HepG2 (cell line): ENCODE data around the gene DDRGK1. TPM values are rescaled to one million over a fixed set of nuclear protein-coding genes. Genes with fewer than 3 reads are reported as not detected.

Experiments
- AHR ChIP-seq: IDR thresholded peaks from 2 replicates; pipeline ENCODE4 v1.6.1; 2018; ENCODE audit warnings: missing genetic modification reagents, missing compliant biosample characterization
- BATF2 ChIP-seq: sonication (generic); formaldehyde crosslinking; IDR thresholded peaks from 2 replicates; pipeline ENCODE4 v1.8.0; 2022; ENCODE audit warnings: mild to moderate bottlenecking, missing genetic modification reagents, moderate library complexity
- MBNL3 ChIP-seq: fragments of 250-450 bp; sonication (Bioruptor Pico); conservative IDR thresholded peaks from 2 replicates; pipeline ENCODE4 v1.8.0; 2022; ENCODE audit warnings: mild to moderate bottlenecking, inconsistent platforms
- MEIS2 ChIP-seq: sonication (generic); formaldehyde crosslinking; IDR thresholded peaks from 2 replicates; pipeline ENCODE4 v1.9.0; 2021; ENCODE audit warnings: mild to moderate bottlenecking, missing genetic modification reagents
- PAF1 ChIP-seq: IDR thresholded peaks from 2 replicates; pipeline ENCODE4 v1.6.1; 2016; ENCODE audit warnings: missing genetic modification reagents, missing compliant biosample characterization
- RORA ChIP-seq: sonication (generic); formaldehyde crosslinking; IDR thresholded peaks from 2 replicates; pipeline ENCODE4 v1.5.0; 2020; ENCODE audit warnings: mild to moderate bottlenecking, missing genetic modification reagents, moderate library complexity
- SALL1 ChIP-seq: sonication (generic); formaldehyde crosslinking; IDR thresholded peaks from 2 replicates; pipeline ENCODE4 v1.8.0; 2022; ENCODE audit warnings: mild to moderate bottlenecking, missing genetic modification reagents
- TBP ChIP-seq: sonication (generic); formaldehyde crosslinking; IDR thresholded peaks from 2 replicates; pipeline ENCODE4 v1.5.0; 2020; ENCODE audit warnings: missing genetic modification reagents
- TERF1 ChIP-seq: sonication (generic); formaldehyde crosslinking; IDR thresholded peaks from 2 replicates; pipeline ENCODE4 v1.8.0; 2022; ENCODE audit warnings: mild to moderate bottlenecking, missing genetic modification reagents, moderate library complexity
- ZBTB4 ChIP-seq: sonication (generic); formaldehyde crosslinking; IDR thresholded peaks from 2 replicates; pipeline ENCODE4 v1.4.0; 2020; ENCODE audit warnings: missing genetic modification reagents, mild to moderate bottlenecking, borderline replicate concordance
- ZFP91 ChIP-seq: sonication (generic); formaldehyde crosslinking; IDR thresholded peaks from 2 replicates; pipeline ENCODE4 v1.9.0; 2022; ENCODE audit warnings: missing genetic modification reagents, mild to moderate bottlenecking, borderline replicate concordance
- ZNF20 ChIP-seq: sonication (generic); formaldehyde crosslinking; IDR thresholded peaks from 2 replicates; pipeline ENCODE4 v1.4.0; 2020; ENCODE audit warnings: mild to moderate bottlenecking, moderate library complexity, missing genetic modification reagents
- ZNF547 ChIP-seq: sonication (generic); formaldehyde crosslinking; IDR thresholded peaks from 2 replicates; pipeline ENCODE4 v1.5.1; 2020; ENCODE audit warnings: mild to moderate bottlenecking, missing genetic modification reagents
- ZNF704 ChIP-seq: sonication (generic); formaldehyde crosslinking; IDR thresholded peaks from 2 replicates; pipeline ENCODE4 v1.8.1; 2023; ENCODE audit warnings: mild to moderate bottlenecking, inconsistent platforms, moderate library complexity, missing genetic modification reagents, borderline replicate concordance
- ZNF768 ChIP-seq: sonication (generic); formaldehyde crosslinking; IDR thresholded peaks from 2 replicates; pipeline ENCODE4 v1.4.0; 2020; ENCODE audit warnings: missing genetic modification reagents
- ZNF776 ChIP-seq: sonication (generic); formaldehyde crosslinking; IDR thresholded peaks from 2 replicates; pipeline ENCODE4 v1.4.0; 2020; ENCODE audit warnings: mild to moderate bottlenecking, missing genetic modification reagents
- ZSCAN25 ChIP-seq: sonication (generic); formaldehyde crosslinking; IDR thresholded peaks from 2 replicates; pipeline ENCODE4 v1.8.0; 2022; ENCODE audit warnings: mild to moderate bottlenecking, missing genetic modification reagents
- polyA plus RNA-seq, 8 experiments: library from polyadenylated mRNA; depleted of rRNA in 3 of 8; stranded (reverse) in 7 of 8; unstranded in 1 of 8; fragments of >200 nt; fragmentation: Illumina TruSeq in 4 of 8; extraction: Trizol in 4 of 8; gene quantifications; 2 replicates each; pipeline versions ENCODE4 v1.2.1 to v1.2.3, GENCODE V29; 2011 to 2016; ENCODE audit warnings: low read depth in 4 of 8, missing spikeins in 1 of 8, mixed read lengths in 1 of 8; ENCODE audit not compliant: insufficient read depth in 1 of 8
- total RNA-seq, 5 experiments: library from RNA; depleted of rRNA; stranded (reverse); fragments of >200 nt; fragmentation: Illumina TruSeq; extraction: Trizol; gene quantifications; 2 replicates each; pipeline ENCODE4 v1.2.3, GENCODE V29; 2016; ENCODE audit warnings: low read depth in 1 of 5

Gene DDRGK1
- total and polyA plus RNA-seq, 2 of the 13 experiments (the other 11 are each of a cell fraction or from before 2014, with no cell fraction given), result 96.7 to 149 TPM

- TF ChIP-seq PAF1 (CRISPR knock-in tag) (peak; percentile 85), ZSCAN25 (CRISPR knock-in tag) (peak; percentile 24; the same call in 1 of the 2 replicates), SALL1 (CRISPR knock-in tag) (peak; percentile 44; the same call in 1 of the 2 replicates), MEIS2 (peak; percentile 53; the same call in 1 of the 2 replicates), ZNF20 (CRISPR knock-in tag) (no peak), ZNF704 (CRISPR knock-in tag) (0 out of 2 replicates have a peak, but pooled peaks have one; percentile 48), ZNF547 (CRISPR knock-in tag) (no peak), AHR (CRISPR knock-in tag) (no peak), RORA (CRISPR knock-in tag) (no peak), TBP (CRISPR knock-in tag) (no peak), ZNF768 (CRISPR knock-in tag) (peak; percentile 45; the same call in 1 of the 2 replicates), TERF1 (0 out of 2 replicates have a peak, but pooled peaks have one; percentile 72), ZFP91 (CRISPR knock-in tag) (peak; percentile 47; the same call in 1 of the 2 replicates), ZNF776 (CRISPR knock-in tag) (peak; percentile 25; the same call in 1 of the 2 replicates), MBNL3 (CRISPR knock-in tag) (no peak), ZBTB4 (CRISPR knock-in tag) (peak; percentile 19; the same call in 1 of the 2 replicates), BATF2 (CRISPR knock-in tag) (no peak)
These were observed 43.9 kb upstream of the DDRGK1 start (continued) for GRCh38 chr20:3248167-3248992.
